DMS114 treated with DMSO at 0.1 percent for 48 hours (cell line): Measurements from ENCODE around the gene NDUFV1.

Source experiments
- DNase-seq: peaks from one replicate; lab custom pipeline; 2025; ENCODE audit not compliant: unreplicated experiment; lab: John Stamatoyannopoulos, UW

Gene NDUFV1

GRCh38 chr11:67639438-67639859 is 32.7 kb downstream of the NDUFV1 start, which contains the start of gene TBX10:
Gene TBX10, minus strand, starts transcription at chr11:67639763. Its CDS starts 291 bp downstream, at chr11:67639472.
- no peak for DNase-seq

GRCh38 chr11:67640021-67640757 is 33.5 kb downstream of the NDUFV1 start:
- DNase-seq: peak; percentile 81

- no peak for DNase-seq
Measured at GRCh38 chr11:67640758-67641337, 34.1 kb downstream of the NDUFV1 start.

- no peak for DNase-seq
Measured at GRCh38 chr11:67641338-67642172, 34.8 kb downstream of the NDUFV1 start.

GRCh38 chr11:67642173-67643120 is 35.7 kb downstream of the NDUFV1 start:
- no peak for DNase-seq

- peak; percentile 85 for DNase-seq
Measured at GRCh38 chr11:67644042-67644441, 37.3 kb downstream of the NDUFV1 start.

GRCh38 chr11:67644472-67645418 is 38.0 kb downstream of the NDUFV1 start:
- no peak for DNase-seq

- DNase-seq: no peak
Measured at GRCh38 chr11:67645521-67646461, 39.1 kb downstream of the NDUFV1 start.

- DNase-seq: no peak
Measured at GRCh38 chr11:67646535-67647336, 40.0 kb downstream of the NDUFV1 start.

GRCh38 chr11:67647471-67647870 is 40.7 kb downstream of the NDUFV1 start:
- DNase-seq: no peak

- peak; percentile 91 for DNase-seq
Measured at GRCh38 chr11:67648140-67648795, 41.5 kb downstream of the NDUFV1 start.

- no peak for DNase-seq
Measured at GRCh38 chr11:67648796-67649613, 42.3 kb downstream of the NDUFV1 start.

GRCh38 chr11:67649634-67650510 is 43.1 kb downstream of the NDUFV1 start:
- no peak for DNase-seq

- DNase-seq: no peak
Measured at GRCh38 chr11:67651976-67652781, 45.4 kb downstream of the NDUFV1 start.
